HEK293 (cell line): ENCODE data around the gene ZNF821.

ENCODE experiments used
- CTCF ChIP-seq: fragments of 450-650 bp; formaldehyde crosslinking; IDR thresholded peaks from 2 replicates; pipeline ENCODE4 v1.5.1; 2016; ENCODE audit warnings: missing biosample characterization, missing genetic modification characterization
- HOXA7 ChIP-seq: sonication (generic); formaldehyde crosslinking; IDR thresholded peaks from 2 replicates; pipeline ENCODE4 v1.8.1; 2022; ENCODE audit warnings: missing genetic modification reagents, borderline replicate concordance
- ZNF555 ChIP-seq: fragments of 450-650 bp; formaldehyde crosslinking; conservative IDR thresholded peaks from 2 replicates; pipeline ENCODE4 v1.5.1; 2017; ENCODE audit warnings: missing biosample characterization, mild to moderate bottlenecking, missing genetic modification characterization, inconsistent platforms
- ZNF561 ChIP-seq: fragments of 450-650 bp; IDR thresholded peaks from 2 replicates; pipeline ENCODE4 v1.5.1; 2018; ENCODE audit warnings: missing biosample characterization, missing genetic modification characterization, borderline replicate concordance
- TF ChIP-seq, protein P1 (sequence below): fragments of 450-650 bp; formaldehyde crosslinking; IDR thresholded peaks from 2 replicates; pipeline ENCODE4 v1.5.1; 2016; ENCODE audit warnings: missing biosample characterization, missing genetic modification characterization
- TF ChIP-seq, protein P2 (sequence below): fragments of 450-650 bp; formaldehyde crosslinking; IDR thresholded peaks from 2 replicates; pipeline ENCODE4 v1.5.1; 2016; ENCODE audit warnings: missing biosample characterization, missing genetic modification characterization

DNA sequence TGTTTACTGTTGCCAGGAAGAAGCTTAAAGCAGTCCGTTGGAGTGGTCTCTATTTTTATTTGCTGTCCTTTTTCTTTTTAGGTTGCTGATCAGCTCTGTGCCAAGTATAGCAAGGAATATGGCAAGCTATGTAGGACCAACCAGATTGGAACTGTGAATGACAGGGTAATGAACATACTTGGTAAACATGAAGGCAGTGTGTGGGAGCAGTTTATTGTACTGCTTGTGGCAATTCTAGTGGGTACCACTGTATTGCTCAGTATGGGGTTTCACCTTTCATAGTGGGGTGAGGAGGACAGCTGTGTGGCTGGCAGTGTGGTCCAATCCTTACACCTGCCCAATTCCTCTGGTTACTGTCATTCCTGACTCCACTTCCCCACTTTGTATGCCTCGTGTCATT, 36.7 kb upstream of the ZNF821 start:
- TF ChIP-seq, protein P1, sequence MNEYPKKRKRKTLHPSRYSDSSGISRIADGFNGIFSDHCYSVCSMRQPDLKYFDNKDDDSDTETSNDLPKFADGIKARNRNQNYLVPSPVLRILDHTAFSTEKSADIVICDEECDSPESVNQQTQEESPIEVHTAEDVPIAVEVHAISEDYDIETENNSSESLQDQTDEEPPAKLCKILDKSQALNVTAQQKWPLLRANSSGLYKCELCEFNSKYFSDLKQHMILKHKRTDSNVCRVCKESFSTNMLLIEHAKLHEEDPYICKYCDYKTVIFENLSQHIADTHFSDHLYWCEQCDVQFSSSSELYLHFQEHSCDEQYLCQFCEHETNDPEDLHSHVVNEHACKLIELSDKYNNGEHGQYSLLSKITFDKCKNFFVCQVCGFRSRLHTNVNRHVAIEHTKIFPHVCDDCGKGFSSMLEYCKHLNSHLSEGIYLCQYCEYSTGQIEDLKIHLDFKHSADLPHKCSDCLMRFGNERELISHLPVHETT (tag by site-specific recombination) = no peak
- TF ChIP-seq CTCF (tag by site-specific recombination) (no peak), ZNF561 (tag by site-specific recombination) (no peak), ZNF555 (tag by site-specific recombination) (no peak), HOXA7 (CRISPR knock-in tag) (no peak)
- TF ChIP-seq, protein P2, sequence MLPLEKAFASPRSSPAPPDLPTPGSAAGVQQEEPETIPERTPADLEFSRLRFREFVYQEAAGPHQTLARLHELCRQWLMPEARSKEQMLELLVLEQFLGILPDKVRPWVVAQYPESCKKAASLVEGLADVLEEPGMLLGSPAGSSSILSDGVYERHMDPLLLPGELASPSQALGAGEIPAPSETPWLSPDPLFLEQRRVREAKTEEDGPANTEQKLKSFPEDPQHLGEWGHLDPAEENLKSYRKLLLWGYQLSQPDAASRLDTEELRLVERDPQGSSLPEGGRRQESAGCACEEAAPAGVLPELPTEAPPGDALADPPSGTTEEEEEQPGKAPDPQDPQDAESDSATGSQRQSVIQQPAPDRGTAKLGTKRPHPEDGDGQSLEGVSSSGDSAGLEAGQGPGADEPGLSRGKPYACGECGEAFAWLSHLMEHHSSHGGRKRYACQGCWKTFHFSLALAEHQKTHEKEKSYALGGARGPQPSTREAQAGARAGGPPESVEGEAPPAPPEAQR (tag by site-specific recombination) = no peak
